ENCODE data around the gene DCAF11.
A peak's percentile ranks its signal among the peaks of the same experiment; 100 is the strongest.

The DCAF11 gene

DNA sequence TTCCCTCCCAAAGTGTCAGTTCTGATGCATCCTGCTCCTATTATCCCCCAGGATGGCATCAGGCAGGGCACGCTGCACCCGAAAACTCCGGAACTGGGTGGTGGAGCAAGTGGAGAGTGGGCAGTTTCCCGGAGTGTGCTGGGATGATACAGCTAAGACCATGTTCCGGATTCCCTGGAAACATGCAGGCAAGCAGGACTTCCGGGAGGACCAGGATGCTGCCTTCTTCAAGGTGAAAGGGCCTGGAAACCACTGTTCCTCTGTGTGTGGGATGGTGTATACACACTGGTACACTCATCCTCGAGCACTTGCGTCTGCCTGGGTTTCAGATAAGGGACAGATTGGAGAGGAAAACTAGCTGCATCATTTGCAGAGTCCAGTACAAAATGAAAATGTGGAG, 47.5 kb downstream of the DCAF11 start:
- no peak for DNase-seq

DNA sequence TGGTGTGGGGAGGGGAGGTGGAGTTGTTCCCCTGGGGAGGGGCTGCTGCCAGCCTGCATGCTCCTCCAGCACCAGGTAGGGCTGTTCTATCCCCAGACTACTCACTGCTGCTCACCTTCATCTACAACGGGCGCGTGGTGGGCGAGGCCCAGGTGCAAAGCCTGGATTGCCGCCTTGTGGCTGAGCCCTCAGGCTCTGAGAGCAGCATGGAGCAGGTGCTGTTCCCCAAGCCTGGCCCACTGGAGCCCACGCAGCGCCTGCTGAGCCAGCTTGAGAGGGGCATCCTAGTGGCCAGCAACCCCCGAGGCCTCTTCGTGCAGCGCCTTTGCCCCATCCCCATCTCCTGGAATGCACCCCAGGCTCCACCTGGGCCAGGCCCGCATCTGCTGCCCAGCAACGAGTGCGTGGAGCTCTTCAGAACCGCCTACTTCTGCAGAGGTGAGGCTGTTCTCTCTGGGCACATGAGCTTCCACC, 50.0 kb downstream of the DCAF11 start:
- no peak for DNase-seq

DNA sequence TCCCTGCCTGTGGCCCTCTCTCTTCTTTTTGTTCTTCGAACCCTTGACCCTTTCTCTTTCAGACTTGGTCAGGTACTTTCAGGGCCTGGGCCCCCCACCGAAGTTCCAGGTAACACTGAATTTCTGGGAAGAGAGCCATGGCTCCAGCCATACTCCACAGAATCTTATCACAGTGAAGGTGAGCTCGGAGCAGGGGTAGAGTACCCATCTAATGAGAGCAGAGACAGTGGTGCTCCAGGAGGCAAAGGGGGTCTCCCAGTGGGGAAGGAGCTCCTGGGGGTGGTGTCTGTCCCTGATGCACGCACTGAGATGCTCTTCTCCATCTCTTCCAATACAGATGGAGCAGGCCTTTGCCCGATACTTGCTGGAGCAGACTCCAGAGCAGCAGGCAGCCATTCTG, 51.2 kb downstream of the DCAF11 start:
- no peak for DNase-seq

DNA sequence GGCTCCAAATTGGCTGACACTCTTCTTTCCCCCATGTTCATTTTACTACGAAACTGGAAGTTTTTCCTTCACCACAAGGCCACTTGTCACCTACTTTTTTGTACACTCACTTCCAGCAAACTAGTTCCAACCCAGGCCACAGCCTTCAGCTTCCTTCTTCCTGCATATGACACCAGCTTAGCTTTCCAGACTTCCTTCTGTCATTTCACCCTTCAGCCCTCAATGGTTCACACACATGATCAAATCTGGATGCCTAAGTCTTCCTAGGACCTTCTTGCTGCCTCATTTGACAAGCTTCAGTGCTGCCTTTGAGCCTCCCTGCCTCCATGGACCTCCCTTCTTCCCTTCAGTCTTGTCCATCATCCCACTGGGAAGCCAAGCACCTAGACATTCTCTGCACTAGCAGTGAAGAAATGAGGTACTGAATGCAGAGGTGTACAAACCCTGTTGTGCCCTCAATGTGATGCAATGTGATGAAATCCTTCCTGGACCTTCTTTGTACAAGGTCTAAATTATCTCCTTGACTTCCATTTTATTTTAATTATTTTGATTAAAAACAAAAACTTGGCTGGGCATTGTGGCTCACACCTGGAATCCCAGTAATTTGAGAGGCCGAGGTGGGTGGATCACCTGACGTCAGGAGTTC, 53.0 kb downstream of the DCAF11 start:
- DNase-seq: no peak

DNA sequence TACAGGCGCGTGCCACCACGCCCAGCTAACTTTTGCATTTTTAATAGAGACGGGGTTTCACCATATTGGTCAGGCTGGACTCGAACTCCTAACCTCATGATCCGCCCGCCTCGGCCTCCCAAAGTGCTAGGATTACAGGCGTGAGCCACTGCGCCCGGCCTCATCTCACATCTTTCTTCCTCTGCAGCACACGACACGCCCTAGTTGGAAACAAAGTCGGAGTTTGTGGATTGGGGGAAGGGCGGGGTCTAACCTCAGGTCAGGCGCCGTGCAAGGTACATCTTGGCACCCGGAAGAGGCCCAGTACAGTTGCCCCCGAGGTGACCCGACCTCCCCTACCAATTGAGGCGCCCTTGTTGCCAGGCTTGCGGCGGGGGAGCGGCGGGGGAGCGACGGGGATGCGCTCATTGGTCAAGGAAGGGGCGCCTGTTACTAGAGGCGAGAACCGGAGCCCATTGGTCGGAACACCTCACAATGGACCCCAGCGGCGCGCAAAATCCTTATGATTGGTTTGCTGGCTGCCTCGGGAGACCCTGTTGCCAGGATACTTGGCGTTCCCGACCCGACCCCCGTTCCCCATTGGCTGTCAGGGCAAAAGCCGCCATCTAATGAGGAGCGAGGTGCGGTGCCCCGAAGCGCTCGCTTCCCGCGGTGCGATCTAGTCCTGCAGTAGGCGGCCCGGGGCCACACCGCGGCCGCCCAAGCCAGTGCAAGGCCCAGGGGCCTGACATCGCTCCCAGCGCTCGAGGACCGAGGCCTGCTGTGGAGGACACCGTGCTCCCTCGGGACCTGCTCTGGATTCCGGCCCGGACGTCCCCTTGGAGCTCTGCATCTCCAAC, 57.1 kb downstream of the DCAF11 start, which contains the start of gene REC8:
Gene REC8, plus strand, starts transcription at position 659 of the 839 bp plus-strand sequence. CDS start 473 bp downstream, outside the sequence.
- peak; percentile 71 for DNase-seq

DNA sequence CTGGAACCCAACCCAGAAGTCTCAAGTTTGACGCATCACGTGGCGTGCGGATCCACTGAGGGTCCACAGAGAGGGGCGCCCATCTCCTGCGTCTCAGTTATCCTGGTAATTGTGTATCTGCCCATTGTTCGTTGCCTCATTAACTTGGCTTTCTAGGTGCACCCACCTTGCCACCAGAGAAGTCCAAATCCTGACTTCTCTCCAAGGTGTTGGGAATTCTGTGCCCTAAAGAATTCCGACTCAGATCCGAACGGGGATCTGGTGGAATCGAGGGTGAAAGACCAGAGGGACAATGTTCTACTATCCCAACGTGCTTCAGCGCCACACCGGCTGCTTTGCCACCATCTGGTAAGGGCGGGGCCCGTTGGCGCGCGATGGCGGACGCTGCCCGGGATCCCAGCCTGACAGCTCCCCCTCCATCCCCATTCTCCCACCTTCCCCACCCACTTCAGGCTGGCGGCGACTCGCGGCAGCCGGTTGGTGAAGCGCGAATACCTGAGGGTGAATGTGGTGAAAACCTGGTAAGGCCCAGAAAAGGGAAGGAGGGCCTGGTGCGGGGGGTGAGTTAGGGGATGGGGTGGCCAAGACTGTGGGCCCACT, 57.8 kb downstream of the DCAF11 start:
- no peak for DNase-seq

DNA sequence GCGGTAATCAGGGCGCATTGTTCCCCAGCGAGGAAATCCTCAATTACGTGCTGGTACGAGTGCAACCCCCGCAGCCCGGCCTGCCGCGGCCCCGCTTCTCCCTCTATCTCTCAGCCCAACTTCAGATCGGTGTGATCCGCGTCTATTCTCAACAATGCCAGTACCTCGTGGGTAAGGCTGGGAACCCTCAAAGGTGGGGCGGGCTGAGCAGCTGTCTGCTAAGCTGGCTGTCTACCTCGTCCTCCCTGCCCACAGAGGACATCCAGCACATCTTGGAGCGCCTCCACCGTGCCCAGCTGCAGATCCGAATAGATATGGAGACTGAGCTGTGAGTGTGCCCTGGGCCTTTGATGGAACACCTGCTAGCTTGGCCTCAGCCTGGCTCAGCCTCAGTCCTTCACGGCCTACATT, 58.3 kb downstream of the DCAF11 start:
- DNase-seq: no peak

All from fibroblast of skin of scalp (primary cell).